GM12872 (cell line): ENCODE measurements around the gene CYTH3.

Experiments
- TF ChIP-seq, protein P1 (sequence below): IDR thresholded peaks from 3 replicates; pipeline ENCODE4 v1.5.1; 2011; ENCODE audit warnings: low read depth, mild to moderate bottlenecking, low read length, moderate library complexity; ENCODE audit not compliant: insufficient read depth

The CYTH3 gene

DNA sequence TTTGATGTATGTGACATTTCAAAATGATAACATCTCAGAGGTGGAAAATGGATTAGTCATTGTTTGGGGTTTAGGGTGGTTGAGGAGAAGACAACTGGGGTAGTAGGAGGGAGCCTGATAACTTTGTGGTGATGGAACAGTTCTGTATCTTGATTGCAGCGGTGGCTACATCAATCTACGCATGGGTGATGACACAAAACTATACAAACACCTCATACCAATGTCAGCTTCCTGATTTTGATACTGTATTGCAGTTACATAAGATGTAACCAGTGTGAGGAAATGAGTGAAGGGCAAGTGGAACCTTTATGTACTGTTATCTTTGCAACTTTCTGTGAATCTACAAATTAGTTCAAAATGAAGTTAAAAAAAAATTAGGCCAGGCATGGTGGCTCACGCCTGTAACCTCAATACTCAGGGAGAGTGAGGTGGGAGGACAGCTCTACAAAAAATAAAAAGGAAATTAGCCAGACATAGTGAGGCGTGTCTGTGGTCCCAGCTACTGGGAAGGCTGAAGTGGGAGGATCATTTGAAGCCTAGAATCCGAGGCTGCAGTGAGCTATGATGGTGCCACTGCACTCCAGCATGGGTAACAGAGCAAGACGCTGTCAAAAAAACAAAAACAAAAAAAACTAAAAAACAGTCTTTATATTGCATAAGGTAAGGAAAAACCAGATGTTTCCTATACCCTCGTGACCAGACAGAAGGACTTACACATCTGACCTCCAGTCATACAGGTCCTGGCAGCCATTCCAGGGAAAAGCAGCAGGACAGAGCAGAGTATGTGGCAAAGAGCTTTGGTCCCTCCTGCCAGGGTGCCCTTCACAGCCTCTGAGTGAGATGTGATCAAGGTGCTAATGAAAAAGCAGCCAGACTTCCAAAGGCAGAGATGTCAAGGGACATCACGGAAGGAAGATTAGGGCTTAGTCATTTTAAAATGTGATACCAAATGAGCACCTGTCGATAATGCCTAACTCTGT is 50.8 kb downstream of the CYTH3 start:
- TF ChIP-seq, protein P1, sequence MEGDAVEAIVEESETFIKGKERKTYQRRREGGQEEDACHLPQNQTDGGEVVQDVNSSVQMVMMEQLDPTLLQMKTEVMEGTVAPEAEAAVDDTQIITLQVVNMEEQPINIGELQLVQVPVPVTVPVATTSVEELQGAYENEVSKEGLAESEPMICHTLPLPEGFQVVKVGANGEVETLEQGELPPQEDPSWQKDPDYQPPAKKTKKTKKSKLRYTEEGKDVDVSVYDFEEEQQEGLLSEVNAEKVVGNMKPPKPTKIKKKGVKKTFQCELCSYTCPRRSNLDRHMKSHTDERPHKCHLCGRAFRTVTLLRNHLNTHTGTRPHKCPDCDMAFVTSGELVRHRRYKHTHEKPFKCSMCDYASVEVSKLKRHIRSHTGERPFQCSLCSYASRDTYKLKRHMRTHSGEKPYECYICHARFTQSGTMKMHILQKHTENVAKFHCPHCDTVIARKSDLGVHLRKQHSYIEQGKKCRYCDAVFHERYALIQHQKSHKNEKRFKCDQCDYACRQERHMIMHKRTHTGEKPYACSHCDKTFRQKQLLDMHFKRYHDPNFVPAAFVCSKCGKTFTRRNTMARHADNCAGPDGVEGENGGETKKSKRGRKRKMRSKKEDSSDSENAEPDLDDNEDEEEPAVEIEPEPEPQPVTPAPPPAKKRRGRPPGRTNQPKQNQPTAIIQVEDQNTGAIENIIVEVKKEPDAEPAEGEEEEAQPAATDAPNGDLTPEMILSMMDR = no peak

DNA sequence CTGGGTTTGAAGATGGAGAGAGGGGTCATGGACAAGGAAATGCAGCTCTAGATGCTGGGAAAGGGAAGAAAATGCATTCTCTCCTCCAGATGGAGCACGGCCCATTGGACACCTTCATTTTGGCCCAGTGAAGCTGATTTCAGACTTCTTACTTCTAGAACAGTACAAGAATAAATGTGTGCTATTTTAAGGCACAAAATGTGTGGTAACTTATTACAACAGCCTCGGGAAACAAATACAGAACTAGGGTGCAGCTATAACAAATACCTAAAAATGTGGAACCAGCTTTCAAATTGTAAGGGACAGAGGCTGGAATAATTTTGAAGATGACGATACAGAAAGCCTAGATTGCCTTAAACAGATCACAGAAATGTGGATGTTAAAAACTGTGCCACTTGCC is 54.1 kb downstream of the CYTH3 start:
- TF ChIP-seq, protein P1 = no peak

DNA sequence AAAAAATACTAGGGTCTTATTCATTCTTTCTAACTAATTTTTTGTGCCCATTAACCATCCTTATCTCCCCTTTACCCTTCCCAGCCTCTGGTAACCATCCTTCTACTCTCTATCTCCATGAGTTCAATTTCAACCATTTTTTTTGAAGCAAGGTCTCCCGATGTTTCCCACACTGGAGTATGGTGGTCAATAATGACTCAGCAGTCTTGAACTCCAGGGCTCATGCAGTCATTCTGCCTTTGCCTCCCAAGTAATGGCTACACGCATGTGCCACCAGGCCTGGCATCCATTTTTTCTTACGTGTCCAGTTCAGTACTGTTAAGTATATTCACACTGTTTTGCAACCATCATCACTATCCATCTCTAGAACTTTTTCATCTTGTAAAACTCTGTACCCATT is 60.4 kb downstream of the CYTH3 start:
- TF ChIP-seq, protein P1 = no peak

DNA sequence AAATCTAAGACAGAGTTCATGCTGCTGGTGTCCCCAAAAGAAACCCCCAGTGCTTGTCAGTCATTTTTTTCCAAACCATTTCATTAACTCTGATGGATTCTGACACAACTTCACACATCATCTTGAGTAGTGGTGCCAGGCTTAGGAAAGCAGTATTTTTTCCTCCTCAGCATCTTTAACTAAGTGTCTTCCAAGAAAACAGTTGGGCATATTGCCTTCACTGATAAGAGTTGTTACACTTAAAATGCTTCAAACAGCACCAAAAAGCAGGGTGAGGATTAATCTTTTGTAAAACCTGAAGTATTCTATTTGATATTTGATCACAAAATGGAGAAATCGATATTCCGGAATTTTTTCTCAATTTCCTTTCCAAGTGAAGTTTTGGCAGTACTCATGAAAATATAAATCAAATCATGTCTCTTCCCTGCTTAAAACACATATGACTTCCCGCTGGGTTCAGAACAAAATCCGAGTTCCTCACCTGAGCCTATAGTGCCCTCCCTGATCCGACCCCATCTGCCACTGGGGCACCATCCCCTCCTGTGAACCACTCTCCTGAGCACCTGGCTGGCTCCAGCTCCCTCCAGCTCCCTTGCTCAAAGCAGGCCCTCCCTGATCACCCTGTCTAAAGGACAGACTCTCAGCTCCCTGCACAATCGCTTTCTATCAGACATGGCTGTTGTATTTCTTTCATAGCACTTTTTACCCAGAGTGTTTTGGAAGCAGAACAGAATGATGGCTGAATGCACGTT is 61.6 kb downstream of the CYTH3 start:
- TF ChIP-seq, protein P1 = no peak

DNA sequence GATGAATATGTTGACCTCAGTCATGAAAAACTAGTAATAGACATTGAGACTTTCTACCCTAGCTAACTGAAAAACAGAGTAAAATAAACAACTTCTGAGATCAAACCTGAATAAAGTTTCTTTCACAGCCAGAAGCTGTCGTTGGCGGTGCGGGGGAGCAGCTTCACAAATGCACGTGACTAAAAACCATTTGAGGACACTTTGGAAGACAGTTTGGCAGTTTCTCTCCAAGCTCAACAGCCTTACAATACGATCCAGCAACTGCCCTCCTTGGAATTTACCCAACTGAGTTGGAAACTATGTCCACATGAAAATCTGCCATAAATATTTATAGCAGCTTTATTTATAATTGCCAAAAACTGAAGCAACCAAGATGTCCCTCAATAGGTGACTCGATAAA is 63.1 kb downstream of the CYTH3 start:
- TF ChIP-seq, protein P1 = no peak

DNA sequence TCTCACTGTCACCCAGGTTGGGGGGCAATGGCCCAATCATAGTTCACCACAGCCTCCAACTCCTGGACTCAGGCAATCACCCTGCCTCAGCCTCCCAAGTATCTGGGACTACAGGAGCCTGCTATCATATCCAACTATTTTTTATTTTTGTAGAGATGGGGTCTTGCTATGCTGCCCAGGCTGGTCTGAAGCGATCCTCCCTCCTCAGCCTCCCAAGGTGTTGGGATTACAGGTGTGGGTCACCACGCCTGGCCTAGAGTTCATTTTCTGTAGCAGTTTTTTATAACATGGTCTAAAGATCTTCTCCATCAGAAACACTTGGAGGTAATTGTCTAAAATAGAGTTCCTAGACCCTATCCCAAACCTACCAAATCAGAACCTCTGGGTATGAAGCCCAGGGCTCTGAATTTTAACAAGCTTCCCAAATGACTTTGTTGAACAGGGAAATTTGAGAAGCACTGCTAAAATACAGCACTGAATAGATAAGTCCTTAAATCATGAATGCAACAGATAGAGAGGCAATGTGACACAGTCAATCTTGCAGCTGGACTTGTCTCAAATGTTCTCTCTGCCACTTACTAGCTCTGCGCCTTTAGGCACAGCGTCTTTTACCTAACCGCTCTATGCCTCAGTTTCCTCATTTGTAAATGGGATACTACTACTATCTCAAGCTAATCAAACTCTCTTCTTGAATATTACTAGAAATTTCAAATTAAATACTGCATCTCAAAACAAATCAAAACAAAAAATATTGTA is 63.7 kb downstream of the CYTH3 start:
- TF ChIP-seq, protein P1 = no peak
